Mucosa of stomach (tissue), 1 donor: ENCODE measurements around the gene ACTN1.
"Not testable (repeated sequence)": the region's sequence is repeated elsewhere in the genome, so short reads cannot be mapped to it uniquely, and the experiment has no call there.

Experiments used
- H3K27me3 ChIP-seq: one replicate; pipeline ENCODE4 v1.7.0; 2013; ENCODE audit warnings: mild to moderate bottlenecking, low read length; ENCODE audit not compliant: control insufficient read depth, insufficient read depth
- H3K36me3 ChIP-seq: one replicate; pipeline ENCODE4 v1.7.0; 2013; ENCODE audit warnings: low read length; ENCODE audit not compliant: control insufficient read depth, insufficient read depth
- H3K4me1 ChIP-seq: one replicate; pipeline ENCODE4 v1.7.0; 2013; ENCODE audit warnings: mild to moderate bottlenecking, low read length; ENCODE audit not compliant: control insufficient read depth, insufficient read depth
- H3K4me3 ChIP-seq: one replicate; pipeline ENCODE4 v1.7.0; 2013; ENCODE audit warnings: low read length
- H3K9ac ChIP-seq: one replicate; pipeline ENCODE4 v1.7.0; 2013; ENCODE audit warnings: mild to moderate bottlenecking, low read length, moderate library complexity
- H3K9me3 ChIP-seq: one replicate; pipeline ENCODE4 v1.7.0; 2013; ENCODE audit warnings: mild to moderate bottlenecking, low read length, moderate library complexity; ENCODE audit not compliant: control insufficient read depth
- donor health status: Pancreatic carcinoma.

The ACTN1 gene

DNA sequence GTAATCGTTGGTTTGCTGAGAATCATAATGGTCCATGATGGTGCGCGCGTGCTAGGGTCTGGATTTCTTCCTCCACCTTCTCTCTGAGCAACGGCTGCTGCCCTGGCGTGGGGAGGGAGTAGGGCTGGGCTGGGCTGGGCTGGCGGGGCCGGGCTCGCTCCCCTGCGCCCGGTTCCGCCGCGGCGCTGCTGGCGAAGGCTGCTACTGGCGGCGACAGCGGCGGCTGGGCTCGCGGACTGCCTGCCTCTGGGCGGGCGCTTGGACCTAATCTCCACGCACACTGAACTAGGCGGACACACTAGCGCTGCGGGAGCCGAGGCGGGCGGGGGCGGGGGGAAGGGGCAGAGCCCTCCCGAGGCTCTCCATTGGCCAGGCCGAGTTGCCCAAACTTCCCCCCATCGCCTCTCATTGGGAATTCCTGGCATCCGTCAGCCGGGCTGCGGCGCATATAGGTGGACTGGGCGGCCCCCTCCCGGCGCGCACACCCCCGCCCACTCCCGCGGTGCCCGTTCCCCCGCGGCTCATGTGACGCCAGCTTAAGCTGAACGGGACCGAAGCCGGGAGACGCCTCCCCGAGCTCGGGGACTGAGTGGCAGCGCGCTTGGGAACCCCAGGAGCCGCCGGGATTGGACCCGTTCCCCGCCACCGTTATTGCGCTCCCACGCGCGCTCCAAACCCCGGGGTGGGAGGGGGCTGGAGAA is at the start of gene ACTN1:
ACTN1 (minus strand) TSS at position 282 of the 701 bp plus-strand sequence; CDS start at position 36, 246 bp downstream.
- Histone ChIP-seq H3K27me3 (peaks cover 5% of the 10 kb centered on the region), H3K4me1 (peaks cover 28% of the 10 kb centered on the region), H3K36me3 (no peaks in the 10 kb centered on the region), H3K9ac (peak within 1 kb of the TSS; percentile 93), H3K4me3 (peak within 1 kb of the TSS; percentile 69), H3K9me3 (no peaks in the 10 kb centered on the region)

DNA sequence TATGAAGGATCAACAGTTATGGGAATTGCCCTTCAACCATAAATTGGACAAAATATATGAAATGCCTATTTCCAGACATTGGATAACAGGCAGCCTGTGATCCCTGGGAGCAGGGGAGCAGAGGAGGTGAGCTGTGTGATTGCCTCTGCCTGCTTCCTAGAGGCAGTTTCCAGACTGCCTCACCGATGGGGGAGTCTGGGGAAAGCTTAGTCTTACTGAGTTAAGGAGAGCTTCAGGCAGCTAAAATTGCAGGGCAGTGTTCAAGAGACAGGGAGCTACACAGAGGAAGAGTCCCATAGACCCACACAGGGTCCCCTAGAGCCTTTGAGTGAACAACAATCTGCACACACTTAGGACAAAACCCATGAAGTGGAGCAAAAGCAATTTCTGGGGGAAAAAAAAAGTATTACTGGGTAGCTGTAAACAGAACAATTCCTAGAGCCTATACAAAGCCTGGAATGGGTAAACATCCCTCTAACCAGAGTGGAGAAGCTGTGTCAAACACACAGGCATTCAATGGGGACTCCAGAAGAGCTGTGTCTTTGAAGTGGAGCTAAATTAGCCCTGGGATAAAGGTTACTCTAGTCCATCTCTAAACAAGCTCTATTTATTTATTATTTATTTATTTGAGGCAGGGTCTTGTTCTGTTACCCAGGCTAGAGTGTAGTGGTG is 48.3 kb upstream of the ACTN1 start:
- Histone ChIP-seq H3K4me3 (no peak overlapping the region), H3K36me3 (no peaks in the 10 kb centered on the region), H3K4me1 (no peaks in the 10 kb centered on the region), H3K9me3 (no peaks in the 10 kb centered on the region), H3K27me3 (no peaks in the 10 kb centered on the region), H3K9ac (no peak overlapping the region)

- H3K9ac ChIP-seq = no peak overlapping the region
- H3K36me3 ChIP-seq = no peaks in the 10 kb centered on the region
- H3K4me1 ChIP-seq = no peaks in the 10 kb centered on the region
- no peaks in the 10 kb centered on the region for H3K27me3 ChIP-seq
- no peak overlapping the region for H3K4me3 ChIP-seq
- no peaks in the 10 kb centered on the region for H3K9me3 ChIP-seq
Measured at GRCh38 chr14:69023035-69023434, 43.9 kb upstream of the ACTN1 start.

- not testable (repeated sequence) for H3K4me1 ChIP-seq, H3K36me3 ChIP-seq, H3K4me3 ChIP-seq, H3K27me3 ChIP-seq, H3K9ac ChIP-seq, H3K9me3 ChIP-seq
Measured at GRCh38 chr14:69022093-69022492, 43.0 kb upstream of the ACTN1 start.

- Histone ChIP-seq H3K36me3 (no peaks in the 10 kb centered on the region), H3K27me3 (no peaks in the 10 kb centered on the region), H3K4me1 (peaks cover 4% of the 10 kb centered on the region), H3K9ac (no peak overlapping the region), H3K9me3 (no peaks in the 10 kb centered on the region), H3K4me3 (no peak overlapping the region)
Measured at GRCh38 chr14:69017706-69018105, 38.6 kb upstream of the ACTN1 start.

- Histone ChIP-seq H3K9me3 (no peaks in the 10 kb centered on the region), H3K4me1 (peaks cover 4% of the 10 kb centered on the region), H3K4me3 (no peak overlapping the region), H3K27me3 (no peaks in the 10 kb centered on the region), H3K36me3 (no peaks in the 10 kb centered on the region), H3K9ac (no peak overlapping the region)
Measured at GRCh38 chr14:69014829-69015259, 35.7 kb upstream of the ACTN1 start.

DNA sequence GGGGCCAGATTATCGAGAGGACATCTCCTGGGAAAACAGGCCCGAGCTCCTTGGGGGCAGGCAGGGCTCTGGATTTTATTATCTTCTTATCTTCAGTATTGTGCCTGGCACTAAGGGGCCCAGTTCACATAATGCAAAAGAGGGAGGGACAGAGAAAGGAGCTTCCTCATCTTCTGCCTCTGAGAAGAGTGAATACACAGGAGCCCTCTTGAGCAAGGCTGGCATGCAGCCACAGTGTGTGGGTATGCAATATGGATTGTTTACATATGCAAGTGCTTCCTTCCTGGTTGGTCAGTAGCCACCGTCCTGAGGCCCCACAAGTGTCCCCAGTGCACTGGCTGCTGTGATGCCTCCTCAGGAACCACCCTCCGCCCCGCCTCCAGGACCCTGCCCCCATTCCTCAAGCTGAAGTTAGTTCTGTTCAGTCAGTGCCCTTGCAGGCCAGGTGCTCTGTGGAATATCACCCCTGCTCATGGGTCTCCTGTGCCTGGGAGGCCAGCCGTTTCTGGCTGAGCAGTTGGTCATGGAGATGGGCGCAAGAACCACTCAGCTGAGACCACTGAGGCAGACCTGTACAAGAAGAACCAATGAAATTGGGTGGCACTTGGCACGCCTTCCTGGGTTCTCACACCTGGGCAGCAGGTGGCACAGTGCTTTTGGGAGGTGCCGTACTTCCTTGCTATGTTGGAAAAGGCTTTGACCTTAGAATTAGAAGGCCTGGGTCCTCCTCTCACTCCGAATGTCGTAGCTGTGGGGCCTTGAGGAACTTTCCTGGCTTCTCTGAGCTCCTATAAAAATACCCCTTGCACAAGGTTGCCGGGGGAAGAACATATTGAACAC is 35.1 kb upstream of the ACTN1 start:
- H3K9ac ChIP-seq = no peak overlapping the region
- H3K36me3 ChIP-seq = no peaks in the 10 kb centered on the region
- no peak overlapping the region for H3K4me3 ChIP-seq
- H3K4me1 ChIP-seq = peaks cover 4% of the 10 kb centered on the region
- H3K27me3 ChIP-seq = no peaks in the 10 kb centered on the region
- no peaks in the 10 kb centered on the region for H3K9me3 ChIP-seq

DNA sequence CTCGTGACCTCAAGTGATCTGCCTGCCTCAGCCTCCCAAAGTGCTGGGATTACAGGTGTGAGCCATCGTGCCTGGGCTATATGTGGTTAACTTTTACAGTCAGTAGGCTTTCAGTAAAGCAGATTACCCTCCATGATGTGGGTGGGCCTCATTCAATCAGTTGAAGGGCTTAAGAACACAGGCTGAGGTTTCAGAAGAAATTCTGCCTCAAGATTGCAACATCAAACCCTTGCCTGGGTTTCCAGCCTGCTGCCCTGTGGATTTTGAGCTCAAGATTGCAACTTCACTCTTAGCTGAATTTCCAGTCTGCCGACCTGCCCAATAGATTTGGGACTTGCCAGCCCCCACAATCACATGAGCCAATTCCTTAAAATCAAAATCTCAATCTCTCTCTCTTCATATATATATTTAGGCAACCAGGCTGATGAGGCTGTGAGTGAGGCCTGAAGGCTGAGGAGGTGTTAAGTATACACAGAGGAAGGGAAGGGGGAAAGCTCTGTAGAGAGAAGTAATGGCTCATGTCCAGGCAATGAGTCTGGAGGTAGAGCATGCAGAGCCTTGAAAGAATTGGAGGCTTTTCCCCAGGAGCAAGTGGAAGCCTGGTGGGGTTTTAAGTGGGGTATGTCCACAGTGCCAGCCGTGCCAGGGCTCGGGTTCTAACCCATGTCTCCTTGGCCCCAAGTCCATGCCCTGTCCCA is 33.3 kb upstream of the ACTN1 start:
- H3K4me1 ChIP-seq = peaks cover 4% of the 10 kb centered on the region
- H3K9ac ChIP-seq = no peak overlapping the region
- H3K36me3 ChIP-seq = no peaks in the 10 kb centered on the region
- H3K27me3 ChIP-seq = no peaks in the 10 kb centered on the region
- no peaks in the 10 kb centered on the region for H3K9me3 ChIP-seq
- H3K4me3 ChIP-seq = no peak overlapping the region

- Histone ChIP-seq H3K4me3 (no peak overlapping the region), H3K4me1 (peaks cover 4% of the 10 kb centered on the region), H3K27me3 (no peaks in the 10 kb centered on the region), H3K9me3 (no peaks in the 10 kb centered on the region), H3K36me3 (no peaks in the 10 kb centered on the region), H3K9ac (no peak overlapping the region)
Measured at GRCh38 chr14:69010648-69011047, 31.5 kb upstream of the ACTN1 start.

- H3K4me3 ChIP-seq = no peak overlapping the region
- no peaks in the 10 kb centered on the region for H3K27me3 ChIP-seq
- no peaks in the 10 kb centered on the region for H3K9me3 ChIP-seq
- no peaks in the 10 kb centered on the region for H3K4me1 ChIP-seq
- no peak overlapping the region for H3K9ac ChIP-seq
- no peaks in the 10 kb centered on the region for H3K36me3 ChIP-seq
Measured at GRCh38 chr14:69008421-69008884, 29.4 kb upstream of the ACTN1 start.

- H3K27me3 ChIP-seq = no peaks in the 10 kb centered on the region
- H3K4me3 ChIP-seq = no peak overlapping the region
- H3K4me1 ChIP-seq = peaks cover 5% of the 10 kb centered on the region
- no peak overlapping the region for H3K9ac ChIP-seq
- no peaks in the 10 kb centered on the region for H3K36me3 ChIP-seq
- no peaks in the 10 kb centered on the region for H3K9me3 ChIP-seq
Measured at GRCh38 chr14:69006346-69006745, 27.2 kb upstream of the ACTN1 start.
